Testis (tissue), 3 donors: ENCODE results near the gene SPATS2L. TPM values are rescaled to one million over a fixed set of nuclear protein-coding genes. Genes with fewer than 3 reads are reported as not detected.

Source experiments
- DNase-seq: peaks from one replicate; pipeline ENCODE4 v3.0.0-alpha.2; 2019
- H3K27ac ChIP-seq, 2 donors: fragments of 200-600 bp; sonication (generic); one replicate each; pipeline ENCODE4 v1.5.1; 2019
- H3K27me3 ChIP-seq: fragments of 200-600 bp; sonication (generic); one replicate; pipeline ENCODE4 v1.5.1; 2019
- H3K36me3 ChIP-seq: fragments of 200-600 bp; sonication (generic); one replicate; pipeline ENCODE4 v1.5.1; 2017; ENCODE audit warnings: low read depth; ENCODE audit errors: missing control alignments
- H3K4me1 ChIP-seq: fragments of 200-600 bp; sonication (generic); one replicate; pipeline ENCODE4 v1.5.1; 2019
- H3K4me3 ChIP-seq, 2 donors: fragments of 200-600 bp; sonication (generic); one replicate each; pipeline ENCODE4 v1.5.1; 2017 to 2019
- H3K9me3 ChIP-seq: fragments of 200-600 bp; sonication (generic); one replicate; pipeline ENCODE4 v1.5.1; 2017
- POLR2A ChIP-seq: fragments of 450-650 bp; IDR thresholded peaks from one replicate; pipeline ENCODE4 v1.6.1; 2017; ENCODE audit warnings: antibody characterized with exemption, mild to moderate bottlenecking, moderate library complexity
- WGBS, 2 donors: methylation state at CpG; one replicate each; pipeline ENCODE4 v1.1.5; 2018; 5-methylcytosine and 5-hydroxymethylcytosine counted together
- intact Hi-C: fragments of 100-400 bp; cut with DNase I; formaldehyde crosslinking; loops from one replicate; pipeline ENCODE4 v1.15.1; 2023; ENCODE audit warnings: low total_unique reads
- polyA plus RNA-seq: library from polyadenylated mRNA; stranded (reverse); fragments of 350-450 nt; fragmentation: Illumina TruSeq; extraction: RNeasy Lipid Tissue Mini Kit (QIAGEN cat#74804); gene quantifications from one replicate; pipeline ENCODE4 v1.2.3, GENCODE V29; 2014; ENCODE audit warnings: low read depth, low replicate concordance; ENCODE audit not compliant: insufficient read depth
- total RNA-seq, 2 donors: library from RNA; depleted of rRNA; stranded (reverse); fragments of >200 nt; gene quantifications; one replicate each; pipeline ENCODE4 v1.2.3, GENCODE V29; 2016
- TF ChIP-seq, protein P1 (sequence below), 3 experiments: fragments of 450-650 bp in 2 of 3; fragments of 200-600 bp in 1 of 3; sonication (generic) in 1 of 3; IDR thresholded peaks; one replicate each; pipeline ENCODE4 v1.5.1; 2016 to 2019; ENCODE audit warnings: antibody characterized with exemption in 3 of 3, mild to moderate bottlenecking in 2 of 3, moderate library complexity in 1 of 3

Gene SPATS2L
- total and polyA plus RNA-seq, 3 donors from 2014 or later: 49.7 to 67.6 (median 52.9) TPM

DNA sequence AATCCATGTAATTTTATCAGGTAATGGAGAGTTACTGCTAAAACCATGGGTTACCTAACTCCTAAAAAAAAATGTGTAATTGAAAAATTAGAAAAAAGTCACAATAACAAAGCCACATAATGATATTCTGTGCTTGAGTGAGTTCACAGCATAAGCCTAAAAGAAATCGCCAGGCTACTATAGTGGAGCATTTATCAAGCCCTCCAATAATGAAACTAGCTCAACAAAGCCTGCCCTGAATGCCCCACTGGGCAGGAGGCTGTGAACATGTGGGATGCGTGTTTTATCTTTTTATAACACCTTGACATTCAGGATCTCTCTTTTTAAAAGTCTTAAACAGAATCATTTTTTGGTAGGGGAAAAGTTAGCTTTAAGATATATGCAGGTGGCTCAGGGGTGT lies 117.0 kb downstream of the SPATS2L start:
- Histone ChIP-seq H3K27me3 (no peaks in the 10 kb centered on the region), H3K36me3 (no peaks in the 10 kb centered on the region), H3K9me3 (no peaks in the 10 kb centered on the region), H3K4me1 (no peaks in the 10 kb centered on the region), H3K27ac (no peak overlapping the region), H3K4me3 (no peak overlapping the region)
- no peak for DNase-seq
- no peak for TF ChIP-seq POLR2A
- TF ChIP-seq, protein P1, sequence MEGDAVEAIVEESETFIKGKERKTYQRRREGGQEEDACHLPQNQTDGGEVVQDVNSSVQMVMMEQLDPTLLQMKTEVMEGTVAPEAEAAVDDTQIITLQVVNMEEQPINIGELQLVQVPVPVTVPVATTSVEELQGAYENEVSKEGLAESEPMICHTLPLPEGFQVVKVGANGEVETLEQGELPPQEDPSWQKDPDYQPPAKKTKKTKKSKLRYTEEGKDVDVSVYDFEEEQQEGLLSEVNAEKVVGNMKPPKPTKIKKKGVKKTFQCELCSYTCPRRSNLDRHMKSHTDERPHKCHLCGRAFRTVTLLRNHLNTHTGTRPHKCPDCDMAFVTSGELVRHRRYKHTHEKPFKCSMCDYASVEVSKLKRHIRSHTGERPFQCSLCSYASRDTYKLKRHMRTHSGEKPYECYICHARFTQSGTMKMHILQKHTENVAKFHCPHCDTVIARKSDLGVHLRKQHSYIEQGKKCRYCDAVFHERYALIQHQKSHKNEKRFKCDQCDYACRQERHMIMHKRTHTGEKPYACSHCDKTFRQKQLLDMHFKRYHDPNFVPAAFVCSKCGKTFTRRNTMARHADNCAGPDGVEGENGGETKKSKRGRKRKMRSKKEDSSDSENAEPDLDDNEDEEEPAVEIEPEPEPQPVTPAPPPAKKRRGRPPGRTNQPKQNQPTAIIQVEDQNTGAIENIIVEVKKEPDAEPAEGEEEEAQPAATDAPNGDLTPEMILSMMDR (IDR thresholded peaks at IDR 0.05): no peak
- WGBS, 2 donors: 79 to 86% methylated on average over 2 of the region's 2 CpGs
- intact Hi-C loops: no loop called here

DNA sequence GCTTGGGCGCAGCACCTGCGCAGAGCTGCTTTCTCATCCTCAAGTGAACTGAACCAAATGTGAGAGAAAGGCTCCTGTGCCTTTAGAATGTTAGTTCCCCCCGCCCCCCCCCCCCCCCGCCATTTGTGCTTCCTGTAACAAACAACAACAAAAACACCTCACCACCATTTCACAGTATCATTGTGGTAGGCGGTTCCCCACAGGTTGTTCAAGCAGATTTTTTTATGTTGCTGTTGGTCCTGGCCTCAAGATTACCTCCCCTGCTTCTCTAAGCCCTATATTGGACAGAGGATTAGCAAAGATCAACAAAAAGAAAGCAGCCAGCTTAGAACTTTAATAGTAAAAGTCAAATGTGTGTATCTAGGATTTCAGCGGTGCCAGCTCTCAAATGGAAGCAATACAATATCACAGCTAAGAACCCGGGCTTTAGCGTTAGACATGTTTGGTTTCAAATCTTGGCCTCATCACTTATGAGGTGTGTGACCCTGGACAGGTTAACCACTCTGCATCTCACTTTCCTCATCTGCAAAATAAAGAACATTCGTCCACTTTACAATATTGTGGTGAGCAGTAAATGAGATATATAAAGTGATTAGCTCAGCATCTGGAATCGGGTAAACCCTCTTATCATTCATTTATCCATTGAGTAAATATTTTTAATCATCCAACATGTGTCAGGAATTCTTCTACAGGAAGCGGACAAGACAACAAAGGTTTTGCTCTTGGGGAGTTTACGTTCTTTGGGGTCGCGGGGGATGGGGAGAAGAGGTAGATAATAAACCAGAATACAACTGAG lies 118.7 kb downstream of the SPATS2L start:
- H3K4me3 ChIP-seq: no peak overlapping the region
- DNase-seq: no peak
- no peaks in the 10 kb centered on the region for H3K36me3 ChIP-seq
- H3K27ac ChIP-seq: no peak overlapping the region
- H3K9me3 ChIP-seq: no peaks in the 10 kb centered on the region
- H3K4me1 ChIP-seq: no peaks in the 10 kb centered on the region
- intact Hi-C loops: no loop called here
- no peak for TF ChIP-seq POLR2A
- TF ChIP-seq, protein P1 (IDR thresholded peaks at IDR 0.05): no peak
- no peaks in the 10 kb centered on the region for H3K27me3 ChIP-seq
- WGBS, 2 donors: 81 to 86% methylated on average over 14 of the region's 14 CpGs

DNA sequence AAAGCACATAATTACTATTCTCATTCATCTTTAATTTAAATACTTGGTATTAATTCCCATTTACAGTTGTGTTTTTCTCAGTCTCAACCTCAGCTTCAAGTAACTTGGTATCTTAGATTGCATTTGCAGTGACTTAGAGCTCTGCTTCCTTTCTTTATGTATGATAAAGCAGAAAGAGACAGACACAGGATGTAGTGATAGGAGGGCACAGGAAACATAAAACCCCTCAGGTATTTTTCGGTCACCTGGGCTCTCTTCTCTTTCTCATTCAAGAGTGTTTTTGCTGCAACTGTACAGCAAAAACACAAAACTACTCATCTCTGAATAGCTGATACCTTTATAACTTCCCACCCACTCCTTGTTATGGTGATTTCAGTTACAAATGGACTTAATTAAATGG lies 120.3 kb downstream of the SPATS2L start:
- Histone ChIP-seq H3K9me3 (no peaks in the 10 kb centered on the region), H3K4me1 (no peaks in the 10 kb centered on the region), H3K36me3 (no peaks in the 10 kb centered on the region), H3K27ac (no peak overlapping the region), H3K4me3 (no peak overlapping the region), H3K27me3 (no peaks in the 10 kb centered on the region)
- TF ChIP-seq, protein P1 (IDR thresholded peaks at IDR 0.05): no peak
- TF ChIP-seq POLR2A: no peak
- no peak for DNase-seq
- intact Hi-C loops: no loop called here
- 97% methylated on average over 1 of the region's 1 CpG for WGBS, 2 donors

DNA sequence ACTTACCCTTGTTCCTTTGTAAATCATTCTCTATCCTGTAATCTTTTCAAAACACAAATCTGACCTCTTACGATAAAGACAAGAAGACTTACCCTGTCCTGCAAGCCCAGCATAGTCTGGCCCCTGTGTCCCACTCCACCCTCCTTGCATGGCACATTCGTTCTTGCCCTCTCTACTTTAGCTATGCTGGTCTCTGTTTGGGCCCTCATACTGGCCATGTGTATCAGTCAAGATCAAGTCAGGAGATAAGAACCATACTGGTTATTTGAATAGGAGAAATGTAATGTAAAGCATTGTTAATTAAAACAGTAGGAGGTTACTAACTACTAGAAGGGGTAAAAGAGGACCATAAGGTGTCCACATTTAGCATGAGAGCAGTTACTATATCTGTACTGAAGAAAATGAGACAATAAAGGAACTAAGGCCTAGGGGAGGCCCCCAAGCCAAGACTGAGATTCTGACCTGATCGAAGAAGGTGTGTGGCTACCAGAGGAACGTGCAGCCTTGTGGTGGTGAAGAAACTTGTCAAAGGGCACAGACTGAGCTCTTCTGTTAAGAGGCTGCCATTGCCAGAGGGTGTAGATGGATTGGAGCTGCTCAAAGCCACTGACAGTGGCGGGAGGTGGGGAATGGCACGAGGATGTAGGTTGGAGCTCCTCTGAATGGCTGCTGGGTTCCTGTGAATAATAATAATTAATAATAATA lies 122.6 kb downstream of the SPATS2L start:
- Histone ChIP-seq H3K9me3 (no peaks in the 10 kb centered on the region), H3K27me3 (no peaks in the 10 kb centered on the region), H3K36me3 (no peaks in the 10 kb centered on the region), H3K27ac (no peak overlapping the region), H3K4me3 (no peak overlapping the region), H3K4me1 (no peaks in the 10 kb centered on the region)
- no peak for TF ChIP-seq POLR2A
- TF ChIP-seq, protein P1 (IDR thresholded peaks at IDR 0.05): no peak
- no peak for DNase-seq
- intact Hi-C loops: no loop called here
- WGBS, 2 donors: 92 to 94% methylated on average over 6 of the region's 6 CpGs
